H1 (cell line): ENCODE results near the gene ADCY7. TPM values are rescaled to one million over a fixed set of nuclear protein-coding genes. Genes with fewer than 3 reads are reported as not detected.

Source experiments
- CBX8 ChIP-seq: fragments of 300-800, 300-1000 bp; sonication (generic); IDR thresholded peaks from 2 replicates; pipeline ENCODE4 v1.7.1; 2016; ENCODE audit warnings: low read depth, low read length, borderline replicate concordance
- CHD7 ChIP-seq: fragments of 300-600 bp; sonication (generic); IDR thresholded peaks from 2 replicates; pipeline ENCODE4 v1.7.1; 2012; ENCODE audit warnings: low read length, moderate library complexity, mild to moderate bottlenecking, inconsistent platforms; ENCODE audit not compliant: insufficient replicate concordance
- RBBP5 ChIP-seq: IDR thresholded peaks from 2 replicates; pipeline ENCODE4 v1.7.1; 2012; ENCODE audit warnings: low read depth, mild to moderate bottlenecking, inconsistent platforms, low read length, moderate library complexity, borderline replicate concordance
- TBP ChIP-seq: IDR thresholded peaks from 2 replicates; pipeline ENCODE4 v1.6.1; 2011; ENCODE audit warnings: low read depth, low read length, improper control_type of control experiment
- USF2 ChIP-seq: IDR thresholded peaks from 2 replicates; pipeline ENCODE4 v1.6.1; 2011; ENCODE audit warnings: low read length, improper control_type of control experiment
- polyA plus RNA-seq, 7 experiments: library from polyadenylated mRNA; depleted of rRNA in 3 of 7; stranded (reverse) in 5 of 7; unstranded in 2 of 7; fragments of >200 nt in 5 of 7; fragments of 200-250 nt in 2 of 7; gene quantifications; 1 replicate in 5 of 7; 2 replicates in 1 of 7; 4 replicates in 1 of 7; pipeline versions ENCODE4 v1.2.1 to v1.2.3, GENCODE V29; 2011 to 2013; ENCODE audit warnings: missing spikeins in 2 of 7, mixed read lengths in 2 of 7
- total RNA-seq: library from RNA; stranded (reverse); fragmentation: NEBNext Ultra II Directional; extraction: Animal tissue kit (Norgen Biotek cat#: 25700); gene quantifications from 2 replicates; pipeline ENCODE4 v1.2.1, GENCODE V29; 2021

The ADCY7 gene
- total and polyA plus RNA-seq, 2 of the 8 experiments (the other 6 are each of a cell fraction or from before 2014, with no cell fraction given): 2.4 to 5.1 TPM

- no peak for TF ChIP-seq CHD7
- no peak for TF ChIP-seq CBX8
- no peak for TF ChIP-seq USF2
- TF ChIP-seq TBP: no peak
- no peak for TF ChIP-seq RBBP5
Observed at GRCh38 chr16:50238314-50238713, 28.0 kb upstream of the ADCY7 start (continued).
